ENCODE measurements around the gene ASAP3.

The ASAP3 gene

GRCh38 chr1:23424293-23425192, 59.4 kb downstream of the ASAP3 start, which contains the start of gene TCEA3:
Gene TCEA3 (minus strand): TSS chr1:23424748. CDS start chr1:23424633, 115 bp downstream.
- DNase-seq, result peak in 6 of 58 donors; percentile 8 to 46 (median 22)

DNA sequence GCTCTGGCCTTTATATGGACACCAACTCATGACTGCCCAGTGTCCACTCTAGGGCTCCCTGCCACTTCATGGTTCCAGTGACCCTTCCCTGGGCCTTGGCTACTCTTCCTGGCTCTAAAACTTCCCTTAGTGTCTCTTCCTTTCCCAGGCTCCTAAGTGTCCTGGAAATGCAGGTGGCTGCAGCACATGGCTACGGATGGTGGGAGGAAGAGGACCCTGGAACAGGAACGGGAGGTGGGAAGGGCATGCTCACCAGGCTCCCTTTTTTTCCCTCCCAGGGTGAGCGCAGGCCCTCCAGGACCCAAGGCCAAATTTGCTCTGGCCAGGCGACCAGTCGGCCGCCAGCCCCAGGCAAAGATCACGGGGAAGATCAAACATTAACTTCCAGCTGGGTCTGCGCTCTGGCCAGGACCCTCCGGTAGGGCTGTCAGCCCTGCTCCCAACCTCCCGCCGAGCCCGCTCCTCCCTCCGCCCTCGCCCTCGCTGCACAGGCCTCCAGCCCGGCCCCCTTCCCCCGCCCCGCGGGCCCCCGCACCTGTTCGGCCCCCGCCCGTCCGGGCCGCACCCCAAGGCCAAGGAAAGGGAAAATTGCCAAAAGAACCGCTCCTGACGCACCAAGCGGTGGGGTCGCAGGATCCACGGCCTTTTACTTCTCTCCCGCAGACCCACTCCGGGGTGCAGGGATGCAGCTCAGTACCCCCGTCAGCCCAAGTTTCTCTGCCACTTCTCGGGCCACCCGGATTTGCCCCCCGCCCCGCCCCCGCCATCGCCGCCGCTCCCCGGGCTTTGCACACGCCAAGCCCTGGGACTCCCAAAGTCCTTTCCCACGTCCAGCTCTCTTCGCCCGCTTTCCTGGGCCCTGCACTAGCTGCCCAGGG, 60.3 kb downstream of the ASAP3 start:
- DNase-seq, result peak in 1 of 58 donors; percentile 6

- no peak for DNase-seq
Measured at GRCh38 chr1:23422941-23423340, 61.0 kb downstream of the ASAP3 start.

- DNase-seq, result peak in 2 of 58 donors; percentile 23 to 34
Measured at GRCh38 chr1:23422241-23422877, 61.6 kb downstream of the ASAP3 start.

DNA sequence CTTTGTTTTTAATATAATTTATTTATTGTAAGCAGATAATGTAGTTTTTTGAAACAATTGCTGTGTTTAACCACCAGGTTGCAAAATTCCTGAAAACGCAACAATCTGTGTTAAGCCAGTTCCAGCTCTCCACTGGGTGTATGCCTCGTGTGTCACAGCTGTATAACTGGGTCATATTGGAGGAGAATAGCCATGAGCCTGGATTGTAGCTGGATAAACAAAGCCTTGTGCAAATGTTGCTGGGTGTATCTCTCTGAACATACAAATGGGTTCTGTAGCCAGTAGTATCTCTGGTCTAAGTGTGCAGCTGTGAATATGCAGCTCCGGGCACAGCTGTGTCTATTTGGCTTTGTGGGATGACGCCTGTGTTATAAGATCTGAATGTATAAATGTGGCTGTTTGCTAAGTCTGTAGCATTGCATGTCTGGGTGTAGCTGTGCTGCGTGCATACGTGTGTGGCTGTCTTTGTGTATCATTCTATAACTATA, 62.2 kb downstream of the ASAP3 start:
- peak in 10 of 58 donors; percentile 13 to 42 (median 26) for DNase-seq

DNA sequence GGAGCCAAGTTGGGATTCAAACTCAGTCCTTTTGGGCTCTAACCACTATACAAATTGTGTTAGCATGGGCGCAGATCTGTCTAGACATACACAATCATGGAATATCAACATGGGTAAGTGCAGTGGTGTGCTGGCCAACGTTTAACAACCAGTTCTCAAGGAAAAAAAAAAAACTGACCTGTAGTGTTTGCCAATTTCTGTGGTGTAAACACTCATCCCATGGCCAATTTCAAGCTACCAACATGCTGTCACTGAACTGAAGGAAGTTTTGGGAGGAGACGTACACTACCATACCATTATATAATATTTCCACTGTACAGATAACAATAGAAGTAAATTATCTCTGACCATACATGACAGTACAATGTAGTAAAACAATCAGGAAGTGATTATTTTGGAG, 62.6 kb downstream of the ASAP3 start:
- DNase-seq, result no peak

DNA sequence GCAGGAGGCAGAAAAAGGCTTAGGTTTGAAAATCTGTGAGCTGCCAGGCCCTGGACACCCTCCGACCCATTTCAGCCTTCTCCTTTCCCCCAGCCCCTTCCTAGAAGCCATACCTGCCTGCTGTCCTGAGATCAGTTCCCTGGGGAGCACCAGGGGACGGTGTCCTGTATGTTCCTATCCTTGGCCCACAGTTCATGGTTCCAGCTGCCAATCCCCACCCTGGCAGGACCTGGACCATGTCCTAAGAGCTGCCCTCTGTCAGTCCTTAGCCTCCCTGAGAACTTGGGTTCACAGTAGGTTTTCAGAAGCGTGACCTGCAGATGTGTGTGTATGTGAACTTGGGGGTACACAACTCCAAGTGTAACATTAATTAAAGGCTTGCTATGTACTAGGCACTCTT, 63.2 kb downstream of the ASAP3 start:
- DNase-seq, result no peak

DNA sequence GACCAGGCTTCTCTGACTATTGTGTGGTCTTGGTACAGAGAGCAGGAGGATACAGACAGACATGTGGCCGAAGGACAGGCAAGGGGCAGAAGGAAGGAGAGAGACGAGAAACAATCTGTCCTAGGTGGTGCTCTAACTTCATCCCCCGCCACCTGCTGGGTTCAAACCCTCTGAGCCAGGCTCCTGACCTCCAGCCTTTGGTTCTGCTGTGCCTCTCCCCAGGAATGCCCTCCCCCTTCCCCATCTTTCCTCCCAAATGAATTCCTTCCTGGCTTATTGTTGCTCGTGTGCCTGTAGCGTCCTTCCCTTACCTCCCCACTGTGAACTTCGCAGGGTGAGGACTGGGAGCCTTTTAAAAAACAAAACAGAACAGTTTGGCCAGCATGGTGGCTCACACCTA, 64.8 kb downstream of the ASAP3 start:
- no peak for DNase-seq

DNA sequence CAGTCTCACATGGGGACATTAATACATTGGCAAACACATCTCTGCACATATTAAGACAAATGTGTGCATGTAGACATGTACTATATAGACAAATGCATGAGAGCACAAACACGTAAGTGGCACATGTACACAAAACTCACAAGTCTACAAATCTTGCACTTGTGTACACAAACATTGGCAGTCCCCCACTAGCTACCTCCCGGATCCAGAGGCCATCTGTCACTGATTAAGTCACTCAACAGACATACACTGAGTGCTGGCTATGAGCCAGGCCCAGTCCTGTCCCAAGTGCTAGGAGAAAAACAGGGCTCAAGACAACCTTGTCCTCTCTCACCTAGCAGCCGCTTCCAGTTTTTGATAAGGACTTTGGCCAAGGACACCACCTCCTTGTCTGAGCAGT, 66.4 kb downstream of the ASAP3 start:
- peak in 1 of 58 donors; percentile 25 for DNase-seq

GRCh38 chr1:23416964-23417363, 67.0 kb downstream of the ASAP3 start:
- DNase-seq, result no peak

DNA sequence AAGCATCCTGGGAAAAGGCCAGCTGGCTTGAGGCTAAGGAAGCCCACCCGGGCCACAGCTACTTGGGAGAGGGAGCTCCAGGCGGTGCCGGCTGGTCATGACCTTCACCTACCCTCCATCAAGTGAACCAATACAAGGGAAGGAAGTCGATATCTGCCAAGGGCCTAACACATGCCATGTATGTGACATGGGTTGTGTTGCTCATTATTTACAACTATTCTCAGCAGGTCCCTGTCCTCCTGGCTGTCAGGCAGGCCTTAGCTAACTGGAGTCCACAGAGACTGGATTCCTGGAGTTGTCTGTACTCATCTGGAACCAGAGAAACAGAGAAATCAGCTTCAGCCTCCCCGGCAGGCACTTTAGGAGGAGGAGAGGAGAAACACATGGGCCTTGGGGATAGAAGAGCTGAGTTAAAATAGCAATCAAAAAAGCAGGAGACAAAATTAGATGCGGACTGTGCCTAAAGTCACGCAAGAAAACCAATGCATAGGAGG, 75.1 kb downstream of the ASAP3 start:
- peak in 4 of 58 donors; percentile 10 to 50 (median 24) for DNase-seq

DNA sequence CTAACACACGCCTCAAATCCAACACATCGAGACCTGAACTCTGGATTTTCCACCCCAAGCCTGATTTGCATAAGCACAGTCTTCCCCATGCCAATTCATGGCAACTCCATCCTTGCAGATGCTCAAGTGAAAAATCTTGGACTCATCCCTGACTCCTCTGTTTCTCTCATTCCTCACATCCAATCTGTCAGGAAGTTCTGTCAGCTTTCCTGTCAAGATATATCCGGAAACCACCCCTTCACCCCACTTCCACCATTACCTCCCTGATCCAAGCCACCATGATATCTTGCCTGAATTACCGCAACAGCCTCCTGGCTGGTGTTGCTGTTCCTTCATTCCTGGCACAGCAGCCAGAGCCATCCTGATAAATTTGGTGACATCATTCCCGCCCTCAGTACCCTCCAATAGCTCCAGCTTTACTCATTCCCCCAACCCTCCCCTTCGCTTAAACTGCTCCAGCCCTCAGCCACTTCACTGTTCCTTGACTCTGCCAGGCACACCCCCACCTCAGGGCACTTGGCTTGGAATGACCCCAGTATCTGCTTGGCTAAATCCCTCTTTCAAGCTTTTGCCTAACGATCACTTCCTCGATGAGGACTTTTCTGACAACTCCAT, 76.9 kb downstream of the ASAP3 start:
- DNase-seq, result peak in 7 of 58 donors; percentile 3 to 55 (median 17)

- no peak for DNase-seq
Measured at GRCh38 chr1:23405946-23406345, 78.0 kb downstream of the ASAP3 start.

GRCh38 chr1:23403735-23404486, 80.1 kb downstream of the ASAP3 start:
- peak; percentile 23 to 91 (median 74) for DNase-seq

- no peak for DNase-seq
Measured at GRCh38 chr1:23403355-23403734, 80.6 kb downstream of the ASAP3 start.

DNA sequence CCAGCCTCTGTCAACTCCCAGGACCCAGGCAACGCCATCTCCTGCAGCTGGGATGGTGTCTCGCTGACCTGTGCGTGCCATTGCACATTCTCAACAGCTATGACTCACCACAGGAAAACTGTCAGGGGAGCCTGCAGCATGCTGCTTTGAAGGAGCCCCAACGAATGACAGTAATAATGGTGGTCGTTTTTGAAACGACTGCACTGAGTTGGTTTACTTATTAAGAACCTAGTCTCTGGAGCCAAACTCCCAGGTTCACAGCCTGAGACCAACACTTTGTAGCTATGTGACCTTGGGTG, 81.0 kb downstream of the ASAP3 start:
- no peak for DNase-seq

- DNase-seq, result peak in 1 of 58 donors; percentile 5
Measured at GRCh38 chr1:23402286-23403037, 81.5 kb downstream of the ASAP3 start.

GRCh38 chr1:23401313-23401712, 82.7 kb downstream of the ASAP3 start:
- no peak for DNase-seq
